K562 (cell line): Measurements from ENCODE around the gene PCSK2. TPM values are rescaled to one million over a fixed set of nuclear protein-coding genes. Genes with fewer than 3 reads are reported as not detected.

Experiments
- ATAC-seq: fragments of 200-7000 bp; cut with Tn5 transposase; 3 replicates; pipeline ENCODE4 v1.9.1; 2020; ENCODE audit warnings: moderate library complexity
- BruUV-seq: library from RNA; stranded (reverse); fragments of 400-500 nt; replicated peaks from 2 replicates; lab custom pipeline; 2021; lab: Mats Ljungman, UMichigan
- CTCF ChIA-PET: fragments of 300-600 bp; formaldehyde crosslinking; extraction: SDS; loops from one replicate; lab custom pipeline; 2021; ENCODE audit warnings: low intra/inter-chr PET ratio; lab: Yijun Ruan, JAX
- POLR2A ChIA-PET: fragments of 300-600, 350-650 bp; sonication (Branson Sonifier 250); formaldehyde crosslinking; extraction: SDS; loops from one replicate; lab custom pipeline; 2021; ENCODE audit warnings: antibody characterized with exemption, inconsistent platforms; lab: Yijun Ruan, JAX
- DNase-seq, 4 experiments: peaks; one replicate each; pipeline versions ENCODE4 v3.0.0 to v3.0.0-alpha.2; 2011 to 2018; ENCODE audit warnings: low spot score in 3 of 4, mixed read lengths in 3 of 4; ENCODE audit errors: extremely low read depth in 1 of 4
- FAIRE-seq: peaks from 2 replicates; lab custom pipeline; 2011; peaks lifted over from hg19 to GRCh38; lab: Jason Lieb, UNC
- H2AFZ ChIP-seq: 2 replicates; pipeline ENCODE4 v1.6.0; 2011; ENCODE audit warnings: low read depth, low read length, control low read depth, inconsistent platforms
- H3K27ac ChIP-seq: fragments of 200-600 bp; 3 replicates; pipeline ENCODE4 v1.8.0; 2011; ENCODE audit warnings: low read depth, mild to moderate bottlenecking, control low read depth, inconsistent platforms, low read length, moderate library complexity, mixed read lengths; ENCODE audit errors: extremely low read depth
- H3K27me3 ChIP-seq, 2 experiments: fragments of 300-600 bp in 1 of 2; 2 replicates in 1 of 2; 3 replicates in 1 of 2; pipeline versions ENCODE4 v1.6.0 to v1.8.0; 2011; ENCODE audit warnings: inconsistent platforms in 2 of 2, low read length in 2 of 2, mild to moderate bottlenecking in 1 of 2, mixed read lengths in 1 of 2, moderate library complexity in 1 of 2; ENCODE audit not compliant: control insufficient read depth in 2 of 2, insufficient read depth in 2 of 2
- H3K36me3 ChIP-seq: fragments of 300-600 bp; 3 replicates; pipeline ENCODE4 v1.8.0; 2011; ENCODE audit warnings: mild to moderate bottlenecking, low read length, inconsistent platforms; ENCODE audit not compliant: control insufficient read depth, insufficient read depth
- H3K4me1 ChIP-seq, 2 experiments: fragments of 200-600 bp in 1 of 2; replicated peaks in 1 of 2; 2 replicates in 1 of 2; 3 replicates in 1 of 2; pipeline versions ENCODE4 v1.5.1 to v1.8.0; 2011; ENCODE audit warnings: inconsistent platforms in 2 of 2, low read length in 2 of 2, mild to moderate bottlenecking in 1 of 2, mixed read lengths in 1 of 2, moderate library complexity in 1 of 2; ENCODE audit not compliant: control insufficient read depth in 2 of 2, insufficient read depth in 2 of 2
- H3K4me2 ChIP-seq: 2 replicates; pipeline ENCODE4 v1.6.1; 2011; ENCODE audit warnings: low read length, control low read depth, inconsistent platforms, mixed read lengths; ENCODE audit not compliant: insufficient read depth
- H3K4me3 ChIP-seq: fragments of 200-600 bp; sonication (generic), shearing (Covaris generic); 2 replicates; pipeline ENCODE4 v1.5.1; 2016; ENCODE audit warnings: control low read depth, inconsistent platforms
- H3K79me2 ChIP-seq: fragments of 200-600 bp; 3 replicates; pipeline ENCODE4 v1.8.0; 2011; ENCODE audit warnings: low read length, inconsistent platforms; ENCODE audit not compliant: control insufficient read depth, insufficient read depth
- H3K9ac ChIP-seq, 2 experiments: 2 replicates each; pipeline versions ENCODE4 v1.6.0 to v1.6.1; 2011; ENCODE audit warnings: low read depth in 2 of 2, low read length in 2 of 2, control low read depth in 1 of 2, inconsistent platforms in 1 of 2, mild to moderate bottlenecking in 1 of 2, mixed read lengths in 1 of 2; ENCODE audit not compliant: insufficient read depth in 1 of 2
- H3K9me1 ChIP-seq: one replicate; pipeline ENCODE4 v1.6.0; 2011; ENCODE audit warnings: inconsistent platforms, mild to moderate bottlenecking, low read length, moderate library complexity; ENCODE audit not compliant: control insufficient read depth, insufficient read depth
- H3K9me3 ChIP-seq: replicated peaks from 2 replicates; pipeline ENCODE4 v1.5.1; 2011; ENCODE audit warnings: low read depth, low read length, inconsistent platforms; ENCODE audit not compliant: control insufficient read depth, insufficient read depth
- H4K20me1 ChIP-seq: replicated peaks from 2 replicates; pipeline ENCODE4 v1.6.1; 2011; ENCODE audit warnings: low read length, inconsistent platforms, mixed read lengths; ENCODE audit not compliant: control insufficient read depth, insufficient read depth
- CEBPB ChIP-seq: fragments of 450-650 bp; IDR thresholded peaks from 2 replicates; pipeline ENCODE4 v1.6.1; 2016; ENCODE audit warnings: missing genetic modification characterization, missing compliant biosample characterization
- CLOCK ChIP-seq: fragments of 250-450 bp; sonication (Bioruptor Pico); IDR thresholded peaks from 2 replicates; pipeline ENCODE4 v1.4.0; 2020; ENCODE audit warnings: mild to moderate bottlenecking, moderate library complexity, borderline replicate concordance
- ELK3 ChIP-seq: fragments of 450-650 bp; formaldehyde crosslinking; IDR thresholded peaks from 2 replicates; pipeline ENCODE4 v1.4.0; 2020; ENCODE audit warnings: mild to moderate bottlenecking
- EP300 ChIP-seq: IDR thresholded peaks from 2 replicates; pipeline ENCODE4 v1.6.1; 2012; ENCODE audit warnings: low read length, improper control_type of control experiment
- ILK ChIP-seq: fragments of 450-650 bp; IDR thresholded peaks from 2 replicates; pipeline ENCODE4 v1.6.1; 2016; ENCODE audit warnings: missing genetic modification characterization, low read depth, mild to moderate bottlenecking, missing compliant biosample characterization, moderate library complexity, borderline replicate concordance
- SMAD4 ChIP-seq: fragments of 250-450 bp; sonication (Bioruptor Pico); conservative IDR thresholded peaks from 2 replicates; pipeline ENCODE4 v1.8.0; 2021; ENCODE audit warnings: inconsistent platforms, mild to moderate bottlenecking, moderate library complexity
- SUPT5H ChIP-seq: fragments of 450-650 bp; IDR thresholded peaks from 2 replicates; pipeline ENCODE4 v1.6.1; 2016
- THRA ChIP-seq: fragments of 450-650 bp; IDR thresholded peaks from 2 replicates; pipeline ENCODE4 v1.6.1; 2017; ENCODE audit warnings: mild to moderate bottlenecking, moderate library complexity
- WGBS: fragments of 100-300 bp; shearing (Covaris generic); methylation state at CpG from one replicate; pipeline ENCODE4 v1.1.6; 2016; ENCODE audit warnings: low coverage, mixed read lengths; ENCODE audit not compliant: insufficient coverage; ENCODE audit errors: missing lambda C conversion rate; 5-methylcytosine and 5-hydroxymethylcytosine counted together
- in situ Hi-C: fragments of 300-500 bp; cut with MboI; formaldehyde crosslinking; loops from 4 replicates; pipeline ENCODE4 v1.15.0; 2018; ENCODE audit warnings: inconsistent platforms, mixed read lengths
- intact Hi-C: fragments of 100-400 bp; cut with micrococcal nuclease; formaldehyde crosslinking; loops from 2 replicates; pipeline ENCODE4 v1.14.2; 2022
- polyA plus RNA-seq, 8 experiments: library from polyadenylated mRNA; depleted of rRNA in 4 of 8; stranded (reverse) in 5 of 8; unstranded in 3 of 8; fragments of >200 nt; fragmentation: Nextera tagmentation in 2 of 8; fragmentation: Illumina TruSeq in 1 of 8; extraction: Ambion mirVana in 2 of 8; extraction: Trizol in 1 of 8; gene quantifications; 2 replicates each; pipeline versions ENCODE4 v1.2.1 to v1.2.3, GENCODE V29; 2011 to 2014; ENCODE audit warnings: inconsistent platforms in 1 of 8, missing spikeins in 1 of 8
- total RNA-seq, 7 experiments: library from RNA; depleted of rRNA in 6 of 7; stranded (reverse); fragments of >200 nt in 6 of 7; fragmentation: Illumina TruSeq in 2 of 7; extraction: Trizol in 2 of 7; gene quantifications; 2 replicates each; pipeline versions ENCODE4 v1.2.1 to v1.2.3, GENCODE V29; 2011 to 2021; ENCODE audit warnings: low replicate concordance in 1 of 7

Gene PCSK2
- total and polyA plus RNA-seq, 9 of the 15 experiments (the other 6 are each of a cell fraction or from before 2014, with no cell fraction given) = 0.04 to 0.07 (median 0.05) TPM; not detected in 6

- FAIRE-seq = no peak
- TF ChIP-seq SUPT5H = no peak
- no peak for TF ChIP-seq SMAD4
- no peak for TF ChIP-seq CEBPB (tag)
- TF ChIP-seq, all 486 proteins: peak for 0
- Histone ChIP-seq H3K27ac (no peak overlapping the region), H3K27me3 (peaks cover 0 to 6% of the 10 kb centered on the region in 2 experiments; a peak in 1 of 5 replicates), H3K79me2 (no peaks in the 10 kb centered on the region), H3K36me3 (no peaks in the 10 kb centered on the region), H3K4me1 (no peaks in the 10 kb centered on the region), H3K4me2 (no peak overlapping the region), H2AFZ (no peak overlapping the region), H4K20me1 (no peaks in the 10 kb centered on the region), H3K9me1 (no peaks in the 10 kb centered on the region), H3K9ac (no peak overlapping the region), H3K4me3 (no peak overlapping the region), H3K9me3 (no peaks in the 10 kb centered on the region)
- 0% methylated on average over 3 of the region's 3 CpGs for WGBS
- ChIA-PET CTCF (no interaction called here), POLR2A (no interaction called here)
- DNase-seq (no peak), ATAC-seq (no peak)
- intact Hi-C loops (no loop called here), in situ Hi-C loops (no loop called here)
- BruUV-seq = no TSS peak
Measured at GRCh38 chr20:17461941-17462340, 235.1 kb downstream of the PCSK2 start.

GRCh38 chr20:17463711-17464110 lies 236.9 kb downstream of the PCSK2 start:
- no peaks in the 10 kb centered on the region for H3K9me1 ChIP-seq
- no TSS peak for BruUV-seq
- no peaks in the 10 kb centered on the region for H3K36me3 ChIP-seq
- H3K4me1 ChIP-seq = no peaks in the 10 kb centered on the region
- no peaks in the 10 kb centered on the region for H4K20me1 ChIP-seq
- intact Hi-C loops = no loop called here
- H3K4me3 ChIP-seq = no peak overlapping the region
- 0% methylated on average over 1 of the region's 1 CpG for WGBS
- peaks cover 0 to 15% of the 10 kb centered on the region in 2 experiments; a peak in 2 of 5 replicates for H3K27me3 ChIP-seq
- TF ChIP-seq EP300 = no peak
- no peak for TF ChIP-seq ILK (tag)
- no peak for TF ChIP-seq CLOCK
- no peak for TF ChIP-seq ELK3
- no peak for TF ChIP-seq THRA
- TF ChIP-seq, all 486 proteins: peak for 0
- FAIRE-seq = no peak
- Histone ChIP-seq H3K4me2 (no peak overlapping the region), H3K79me2 (no peaks in the 10 kb centered on the region), H3K27ac (no peak overlapping the region), H2AFZ (no peak overlapping the region), H3K9me3 (no peaks in the 10 kb centered on the region), H3K9ac (no peak overlapping the region)
- no peak for DNase-seq
- CTCF ChIA-PET = no interaction called here
- POLR2A ChIA-PET = no interaction called here
- in situ Hi-C loops = no loop called here
- no peak for ATAC-seq
